K562 (cell line): ENCODE measurements around the gene VSIG10. TPM values are rescaled to one million over a fixed set of nuclear protein-coding genes. Genes with fewer than 3 reads are reported as not detected.
A peak's percentile ranks its signal among the peaks of the same experiment; 100 is the strongest.

Experiments used
- CLOCK ChIP-seq: fragments of 250-450 bp; sonication (Bioruptor Pico); IDR thresholded peaks from 2 replicates; pipeline ENCODE4 v1.4.0; 2020; ENCODE audit warnings: mild to moderate bottlenecking, moderate library complexity, borderline replicate concordance
- FOXP1 ChIP-seq: sonication (generic); formaldehyde crosslinking; IDR thresholded peaks from 2 replicates; pipeline ENCODE4 v1.8.0; 2022; ENCODE audit warnings: mild to moderate bottlenecking, missing genetic modification reagents
- PBX2 ChIP-seq, 2 experiments: IDR thresholded peaks in 1 of 2; conservative IDR thresholded peaks in 1 of 2; 2 replicates each; pipeline ENCODE4 v1.6.1; 2016; ENCODE audit warnings: low read depth in 2 of 2, mild to moderate bottlenecking in 1 of 2, missing compliant biosample characterization in 1 of 2, missing genetic modification characterization in 1 of 2, moderate library complexity in 1 of 2
- POLR2G ChIP-seq: fragments of 200-400 bp; formaldehyde crosslinking; IDR thresholded peaks from 2 replicates; pipeline ENCODE4 v1.6.1; 2017; ENCODE audit warnings: low read depth, mild to moderate bottlenecking, antibody characterized with exemption, low read length, moderate library complexity
- RBFOX2 ChIP-seq: fragments of 200-400 bp; formaldehyde crosslinking; IDR thresholded peaks from 2 replicates; pipeline ENCODE4 v1.6.1; 2017; ENCODE audit warnings: low read depth, mild to moderate bottlenecking, low read length, moderate library complexity
- THRA ChIP-seq: fragments of 450-650 bp; IDR thresholded peaks from 2 replicates; pipeline ENCODE4 v1.6.1; 2017; ENCODE audit warnings: mild to moderate bottlenecking, moderate library complexity
- YY1 ChIP-seq, 3 experiments: IDR thresholded peaks; 2 replicates each; pipeline ENCODE4 v1.6.1; 2011; ENCODE audit warnings: low read length in 2 of 3, mild to moderate bottlenecking in 2 of 3, moderate library complexity in 2 of 3, borderline replicate concordance in 1 of 3, control low read depth in 1 of 3, low read depth in 1 of 3; ENCODE audit not compliant: insufficient read depth in 3 of 3, insufficient replicate concordance in 2 of 3, control insufficient read depth in 1 of 3, insufficient read length in 1 of 3; ENCODE audit errors: extremely low read depth in 1 of 3
- ZBTB26 ChIP-seq: fragments of 450-650 bp; formaldehyde crosslinking; IDR thresholded peaks from 2 replicates; pipeline ENCODE4 v1.4.0; 2022; ENCODE audit warnings: missing genetic modification characterization
- ZBTB43 ChIP-seq: sonication (generic); formaldehyde crosslinking; IDR thresholded peaks from 2 replicates; pipeline ENCODE4 v1.8.0; 2023; ENCODE audit warnings: mild to moderate bottlenecking, missing genetic modification reagents
- ZMIZ1 ChIP-seq, 2 experiments: fragments of 150-350 bp in 1 of 2; IDR thresholded peaks; 2 replicates each; pipeline ENCODE4 v1.6.1; 2012 to 2016; ENCODE audit warnings: low read depth in 2 of 2, low read length in 2 of 2, mild to moderate bottlenecking in 1 of 2, moderate library complexity in 1 of 2
- polyA plus RNA-seq, 8 experiments: library from polyadenylated mRNA; depleted of rRNA in 4 of 8; stranded (reverse) in 5 of 8; unstranded in 3 of 8; fragments of >200 nt; fragmentation: Nextera tagmentation in 2 of 8; fragmentation: Illumina TruSeq in 1 of 8; extraction: Ambion mirVana in 2 of 8; extraction: Trizol in 1 of 8; gene quantifications; 2 replicates each; pipeline versions ENCODE4 v1.2.1 to v1.2.3, GENCODE V29; 2011 to 2014; ENCODE audit warnings: inconsistent platforms in 1 of 8, missing spikeins in 1 of 8
- total RNA-seq, 7 experiments: library from RNA; depleted of rRNA in 6 of 7; stranded (reverse); fragments of >200 nt in 6 of 7; fragmentation: Illumina TruSeq in 2 of 7; extraction: Trizol in 2 of 7; gene quantifications; 2 replicates each; pipeline versions ENCODE4 v1.2.1 to v1.2.3, GENCODE V29; 2011 to 2021; ENCODE audit warnings: low replicate concordance in 1 of 7

The VSIG10 gene
- total and polyA plus RNA-seq, 9 of the 15 experiments (the other 6 are each of a cell fraction or from before 2014, with no cell fraction given) = 4.1 to 8.8 (median 4.7) TPM

- 0 out of 2 replicates have a peak, but pooled peaks have one; percentile 28 for TF ChIP-seq RBFOX2
- peak; percentile 68; the same call in 1 of the 2 replicates for TF ChIP-seq FOXP1 (CRISPR knock-in tag)
- TF ChIP-seq ZBTB26 = no peak
- no peak for TF ChIP-seq PBX2 (CRISPR knock-in tag; IDR thresholded peaks at IDR 0.05; ENCODE audit: low read depth)
- no peak for TF ChIP-seq PBX2 (tag; conservative IDR thresholded peaks at IDR 0.05; ENCODE audit: low read depth)
- no peak for TF ChIP-seq ZBTB43 (CRISPR knock-in tag)
- TF ChIP-seq ZMIZ1 (IDR thresholded peaks at IDR 0.05; ENCODE audit: low read depth in 2 of 2, low read length in 2 of 2) = no peak
- TF ChIP-seq POLR2G = 0 out of 2 replicates have a peak, but pooled peaks have one; percentile 38
- TF ChIP-seq CLOCK (CRISPR knock-in tag) = no peak
- TF ChIP-seq THRA = no peak
- TF ChIP-seq YY1 (IDR thresholded peaks at IDR 0.05; ENCODE audit: borderline replicate concordance in 1 of 3, control insufficient read depth in 1 of 3, extremely low read depth in 1 of 3, insufficient read depth in 3 of 3, insufficient read length in 1 of 3, insufficient replicate concordance in 2 of 3, low read depth in 1 of 3, low read length in 2 of 3) = no peak
Measured at GRCh38 chr12:118103601-118104382, at the start of gene VSIG10 (continued).
